Duodenal mucosa (tissue), 2 donors: ENCODE results near the gene PPARG.
"Not testable (repeated sequence)": the region's sequence is repeated elsewhere in the genome, so short reads cannot be mapped to it uniquely, and the experiment has no call there.

ENCODE experiments used
- H3K27ac ChIP-seq: one replicate; pipeline ENCODE4 v1.7.0; 2013; ENCODE audit warnings: low read depth, low read length
- H3K27me3 ChIP-seq, 2 donors: one replicate each; pipeline ENCODE4 v1.7.0; 2013; ENCODE audit warnings: low read length in 2 of 2, control low read depth in 1 of 2; ENCODE audit not compliant: insufficient read depth in 2 of 2, control insufficient read depth in 1 of 2
- H3K36me3 ChIP-seq, 2 donors: one replicate each; pipeline ENCODE4 v1.7.0; 2013; ENCODE audit warnings: low read length in 2 of 2, control low read depth in 1 of 2; ENCODE audit not compliant: insufficient read depth in 2 of 2, control insufficient read depth in 1 of 2
- H3K4me1 ChIP-seq, 2 donors: one replicate each; pipeline ENCODE4 v1.7.0; 2013; ENCODE audit warnings: low read length in 2 of 2, control low read depth in 1 of 2; ENCODE audit not compliant: insufficient read depth in 2 of 2, control insufficient read depth in 1 of 2
- H3K4me3 ChIP-seq, 2 donors: one replicate each; pipeline ENCODE4 v1.7.0; 2013; ENCODE audit warnings: low read length in 2 of 2, low read depth in 1 of 2
- H3K9ac ChIP-seq, 2 donors: one replicate each; pipeline ENCODE4 v1.7.0; 2013; ENCODE audit warnings: low read length in 2 of 2, low read depth in 1 of 2
- H3K9me3 ChIP-seq, 2 donors: one replicate each; pipeline ENCODE4 v1.7.0; 2013; ENCODE audit warnings: low read length in 2 of 2, control low read depth in 1 of 2; ENCODE audit not compliant: control insufficient read depth in 1 of 2

PPARG gene

DNA sequence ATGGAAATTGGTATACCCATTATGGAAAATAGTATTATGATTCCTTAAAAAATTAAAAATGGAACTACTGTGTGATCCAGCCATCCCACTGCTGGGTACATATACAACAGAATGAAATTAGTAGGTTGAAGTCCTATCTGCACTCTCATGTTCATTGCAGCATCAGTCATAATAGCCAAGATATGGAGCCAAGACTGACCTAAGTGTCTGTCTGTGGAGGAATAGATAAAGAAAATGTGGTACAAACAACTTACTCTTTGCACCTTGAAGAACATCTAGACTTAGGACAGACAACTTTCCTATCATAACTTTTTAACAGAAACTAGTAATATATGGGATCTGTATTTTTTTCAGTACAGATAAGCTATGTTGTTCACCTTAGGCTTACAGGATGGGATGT lies 30.0 kb upstream of the PPARG start:
- Histone ChIP-seq H3K4me3 (no peak overlapping the region), H3K27me3 (no peaks in the 10 kb centered on the region), H3K4me1 (peaks cover 6 to 14% of the 10 kb centered on the region in 2 donors), H3K9ac (no peak overlapping the region), H3K9me3 (no peaks in the 10 kb centered on the region), H3K27ac (no peak overlapping the region), H3K36me3 (no peaks in the 10 kb centered on the region)

DNA sequence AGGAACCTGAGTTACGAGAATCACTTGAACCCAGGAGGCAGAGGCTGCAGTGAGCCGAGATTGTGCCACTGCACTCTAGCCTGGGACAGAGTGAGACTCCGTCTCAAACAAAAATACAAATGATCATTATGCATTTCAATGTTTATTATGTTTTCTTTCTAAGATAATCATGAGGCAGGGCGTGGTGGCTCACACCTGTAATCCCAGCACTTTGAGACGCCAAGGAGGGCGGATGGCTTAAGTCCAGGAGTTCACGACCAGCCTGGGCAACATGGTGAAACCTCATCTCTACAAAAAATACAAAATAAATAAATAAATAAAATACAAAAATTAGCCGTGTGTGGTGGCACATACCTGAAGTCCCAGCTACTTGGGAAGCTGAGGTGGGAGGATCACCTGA lies 26.7 kb upstream of the PPARG start:
- H3K27me3 ChIP-seq, H3K4me3 ChIP-seq, H3K9me3 ChIP-seq, H3K27ac ChIP-seq, H3K36me3 ChIP-seq, H3K9ac ChIP-seq: not testable (repeated sequence)
- peaks cover 6 to 16% of the 10 kb centered on the region in 2 donors for H3K4me1 ChIP-seq

DNA sequence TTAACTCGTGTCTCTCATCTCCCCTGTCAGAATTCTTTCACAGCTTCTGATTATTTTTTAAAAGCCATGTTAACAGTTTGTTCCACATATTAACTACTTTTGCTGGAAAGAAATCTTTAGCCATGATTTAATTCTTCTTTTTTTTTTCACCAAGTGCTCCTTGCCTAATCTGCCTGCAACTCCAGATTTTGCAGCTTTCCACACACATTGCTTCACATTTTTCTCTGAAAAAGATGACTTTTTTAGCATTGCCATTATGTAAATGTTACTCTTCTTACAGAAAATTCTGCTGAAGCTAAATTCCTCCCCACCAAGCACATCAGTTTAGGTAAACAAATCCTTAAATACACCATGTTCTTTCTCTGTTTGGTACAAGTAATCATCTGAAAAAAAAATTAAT lies 23.4 kb upstream of the PPARG start:
- Histone ChIP-seq H3K27me3 (no peaks in the 10 kb centered on the region), H3K27ac (no peak overlapping the region), H3K4me3 (no peak overlapping the region), H3K4me1 (peaks cover 6 to 22% of the 10 kb centered on the region in 2 donors), H3K9ac (no peak overlapping the region), H3K9me3 (no peaks in the 10 kb centered on the region), H3K36me3 (no peaks in the 10 kb centered on the region)

DNA sequence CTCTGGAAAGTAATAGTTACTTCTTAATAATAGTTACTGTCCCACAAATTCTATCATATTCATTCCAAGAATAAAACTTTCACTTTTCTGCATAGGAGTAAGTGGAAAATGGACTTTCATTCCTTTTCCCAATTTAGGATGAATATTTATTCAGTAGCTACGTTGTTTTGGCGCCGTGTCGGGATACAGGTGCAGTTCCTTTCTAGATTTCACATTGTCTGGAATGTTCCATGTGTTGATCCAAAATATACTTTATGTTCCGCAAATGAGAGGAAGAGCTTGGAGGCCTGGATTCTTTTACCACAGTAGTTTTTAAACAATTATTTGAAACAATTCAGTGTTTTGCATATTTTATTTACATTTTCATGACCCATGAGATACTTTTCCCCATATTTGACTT lies 22.8 kb upstream of the PPARG start:
- Histone ChIP-seq H3K27ac (no peak overlapping the region), H3K4me1 (peaks cover 6 to 22% of the 10 kb centered on the region in 2 donors), H3K4me3 (no peak overlapping the region), H3K27me3 (no peaks in the 10 kb centered on the region), H3K36me3 (no peaks in the 10 kb centered on the region), H3K9me3 (no peaks in the 10 kb centered on the region), H3K9ac (no peak overlapping the region)

DNA sequence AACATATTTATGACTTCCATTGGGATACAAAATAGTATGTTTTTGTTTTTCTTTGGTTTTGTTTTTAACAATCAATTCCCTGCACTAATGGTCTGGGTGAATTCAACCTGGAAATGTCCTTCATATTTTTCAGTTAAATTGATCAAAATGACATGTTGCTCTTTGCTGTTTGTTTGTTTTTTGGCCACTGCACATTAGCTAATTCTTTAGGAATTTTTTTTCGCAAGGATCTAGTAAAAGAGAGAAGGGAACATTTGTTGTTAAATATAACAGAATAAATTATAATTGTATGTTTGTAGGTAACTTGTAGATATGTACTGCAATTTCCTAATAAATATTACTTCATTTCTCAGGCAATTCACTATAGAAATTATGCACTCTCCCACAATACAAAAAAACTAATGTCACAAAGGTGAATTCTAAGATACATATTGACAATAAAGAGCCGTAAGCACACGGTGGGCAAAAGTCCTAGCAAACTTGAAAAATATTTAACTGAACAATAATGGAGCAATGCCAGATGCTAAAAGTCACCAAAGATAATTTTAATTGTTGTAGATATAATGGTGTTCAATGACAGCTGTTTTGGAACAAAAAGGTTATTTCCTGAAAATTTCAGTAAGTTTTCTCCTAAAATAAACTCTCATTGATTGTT lies 21.4 kb upstream of the PPARG start:
- Histone ChIP-seq H3K27me3 (no peaks in the 10 kb centered on the region), H3K9me3 (no peaks in the 10 kb centered on the region), H3K4me1 (peaks cover 4 to 21% of the 10 kb centered on the region in 2 donors), H3K36me3 (no peaks in the 10 kb centered on the region), H3K4me3 (no peak overlapping the region), H3K9ac (no peak overlapping the region), H3K27ac (no peak overlapping the region)

DNA sequence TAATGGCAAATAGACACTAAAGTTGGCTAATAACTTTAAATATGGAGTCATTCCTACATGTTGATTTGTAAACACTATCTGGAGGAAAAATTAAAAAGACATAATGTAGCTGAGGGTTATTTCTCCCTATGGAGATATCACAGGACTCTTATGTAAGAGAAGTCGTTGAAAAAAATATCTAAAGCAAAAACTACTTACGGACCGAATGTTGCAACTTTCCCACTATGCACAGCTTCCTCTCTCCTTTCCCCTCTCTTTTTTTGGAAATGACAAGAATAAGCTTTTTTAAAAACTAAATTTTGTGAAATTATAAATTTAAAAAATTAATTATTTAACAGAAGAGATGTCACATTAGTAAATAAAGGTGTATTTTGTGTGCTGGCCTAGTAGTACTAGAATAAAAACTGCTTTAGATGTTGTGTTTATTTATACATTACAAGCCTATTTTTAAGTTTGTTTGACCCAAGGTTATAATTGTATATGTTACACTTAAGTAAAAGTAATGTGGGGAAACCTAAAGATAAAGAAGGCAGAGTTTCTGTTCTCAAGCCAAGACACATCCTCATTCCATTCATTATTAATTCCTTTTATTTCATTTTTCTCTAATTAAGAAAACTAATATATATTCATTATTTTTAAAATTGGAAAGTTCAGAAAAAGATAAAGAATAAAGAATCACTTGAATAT lies 20.7 kb upstream of the PPARG start:
- peaks cover 3 to 14% of the 10 kb centered on the region in 2 donors for H3K4me1 ChIP-seq
- no peak overlapping the region for H3K9ac ChIP-seq
- H3K9me3 ChIP-seq, result no peaks in the 10 kb centered on the region
- H3K27me3 ChIP-seq, result no peaks in the 10 kb centered on the region
- H3K36me3 ChIP-seq, result no peaks in the 10 kb centered on the region
- H3K4me3 ChIP-seq, result no peak overlapping the region
- H3K27ac ChIP-seq, result no peak overlapping the region

DNA sequence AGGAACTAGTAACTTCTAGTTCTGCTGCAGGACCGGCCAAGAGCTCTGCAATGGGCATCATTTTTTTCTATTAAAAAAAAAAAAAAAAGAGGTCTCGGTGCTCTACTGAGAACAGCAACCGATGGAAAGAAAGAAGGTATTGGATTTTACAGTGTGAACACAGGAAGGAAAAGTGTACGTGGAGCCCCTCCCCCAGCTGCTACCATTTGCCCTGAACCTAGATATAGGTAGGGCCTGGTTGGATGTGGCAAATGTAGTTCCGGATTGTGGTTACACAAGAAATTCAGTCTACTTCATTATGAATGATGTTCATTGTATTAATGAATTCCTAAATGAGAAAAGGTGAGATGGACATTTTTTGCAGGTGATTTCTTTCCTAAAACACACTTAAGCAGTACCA lies 17.9 kb upstream of the PPARG start:
- H3K36me3 ChIP-seq, result no peaks in the 10 kb centered on the region
- H3K27ac ChIP-seq, result no peak overlapping the region
- no peaks in the 10 kb centered on the region for H3K27me3 ChIP-seq
- H3K4me1 ChIP-seq, result peaks cover 0 to 6% of the 10 kb centered on the region in 2 donors
- H3K4me3 ChIP-seq, result no peak overlapping the region
- no peak overlapping the region for H3K9ac ChIP-seq
- no peaks in the 10 kb centered on the region for H3K9me3 ChIP-seq

DNA sequence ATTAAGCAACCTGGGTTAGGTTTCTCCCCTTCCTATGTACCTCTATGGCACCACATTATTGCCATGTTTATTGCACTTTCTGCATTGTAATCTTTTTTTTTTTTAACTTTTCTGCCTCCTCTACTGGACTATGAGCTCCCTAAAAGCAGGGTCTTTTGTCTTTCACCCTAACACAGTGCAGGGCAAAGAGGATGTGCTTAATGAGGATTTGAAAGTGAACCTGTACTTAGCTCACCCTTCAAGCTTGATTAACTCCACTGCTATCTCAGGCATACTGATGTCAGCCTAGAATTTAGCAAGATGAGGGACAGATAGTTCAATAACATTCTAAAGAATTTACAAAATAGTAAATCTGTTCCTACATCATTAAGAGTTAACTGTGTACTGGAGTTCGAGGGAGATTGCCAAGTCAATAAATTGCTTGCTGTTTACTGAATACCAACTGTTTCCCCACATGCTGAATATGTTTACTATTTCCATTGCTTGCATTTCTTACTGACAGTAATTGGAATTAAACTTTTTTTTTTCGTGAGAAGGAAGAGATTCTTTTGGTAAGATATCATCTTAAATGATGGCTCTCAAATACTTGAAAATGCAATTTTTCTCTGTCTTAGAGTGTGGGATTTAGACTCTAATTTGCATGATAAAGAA lies 15.7 kb upstream of the PPARG start:
- Histone ChIP-seq H3K4me1 (no peaks in the 10 kb centered on the region), H3K4me3 (no peak overlapping the region), H3K9ac (no peak overlapping the region), H3K27ac (no peak overlapping the region), H3K9me3 (no peaks in the 10 kb centered on the region), H3K36me3 (no peaks in the 10 kb centered on the region), H3K27me3 (no peaks in the 10 kb centered on the region)

DNA sequence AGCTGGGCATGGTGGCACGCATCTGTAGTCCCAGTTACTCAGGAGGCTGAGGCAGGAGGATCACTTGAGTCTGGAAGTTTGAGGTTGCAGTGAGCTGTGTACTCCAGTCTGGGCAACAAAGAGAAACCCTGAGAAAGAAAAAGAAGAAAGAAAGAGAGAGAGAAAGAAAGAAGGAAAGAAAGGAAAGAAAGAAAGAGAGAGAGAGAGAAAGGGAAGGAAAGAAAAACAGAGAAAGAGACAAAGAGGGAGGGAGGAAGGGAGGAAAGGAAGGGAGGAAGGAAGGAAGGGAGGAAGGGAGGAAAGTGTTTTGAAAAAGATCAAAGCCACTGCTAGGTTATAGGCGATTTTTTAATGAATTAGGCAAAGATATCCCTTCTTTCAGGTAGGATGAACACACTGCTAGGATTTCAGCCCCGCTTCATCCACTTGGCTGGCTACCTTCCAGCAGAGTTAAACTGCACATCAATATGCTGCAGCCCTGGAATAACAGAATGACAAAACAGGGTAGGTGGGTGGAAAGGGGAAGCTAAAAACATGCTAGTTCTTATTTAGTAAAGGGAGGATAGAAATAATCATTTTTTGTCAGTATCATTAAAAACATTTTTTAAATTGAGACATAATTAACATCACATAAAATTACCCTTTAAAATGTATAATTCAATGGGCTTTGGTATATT lies 12.8 kb upstream of the PPARG start:
- Histone ChIP-seq H3K9ac (no peak overlapping the region), H3K9me3 (no peaks in the 10 kb centered on the region), H3K36me3 (no peaks in the 10 kb centered on the region), H3K27ac (no peak overlapping the region), H3K4me1 (no peaks in the 10 kb centered on the region), H3K4me3 (no peak overlapping the region), H3K27me3 (no peaks in the 10 kb centered on the region)

DNA sequence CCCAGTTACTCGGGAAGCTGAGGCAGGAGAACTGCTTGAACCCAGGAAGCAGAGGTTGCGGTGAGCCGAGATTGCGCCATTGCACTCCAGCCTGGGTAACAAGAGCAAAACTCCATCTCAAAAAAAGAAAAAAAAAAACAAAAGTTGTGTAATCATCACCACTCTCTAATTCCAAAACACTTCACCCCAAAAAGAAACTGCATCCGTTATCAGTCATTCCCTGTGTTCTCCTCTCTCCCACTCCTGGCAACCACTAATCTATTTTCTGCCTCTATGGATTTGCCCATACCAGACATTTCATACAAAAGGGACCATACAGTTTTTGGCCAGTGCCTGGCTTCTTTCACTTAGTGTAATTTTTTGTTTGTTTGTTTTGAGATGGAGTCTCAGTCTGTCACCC lies 12.0 kb upstream of the PPARG start:
- not testable (repeated sequence) for H3K36me3 ChIP-seq, H3K27ac ChIP-seq, H3K9ac ChIP-seq, H3K27me3 ChIP-seq, H3K4me3 ChIP-seq, H3K4me1 ChIP-seq, H3K9me3 ChIP-seq
